Measurements from ENCODE around the gene TMEM239. TPM values are rescaled to one million over a fixed set of nuclear protein-coding genes. Genes with fewer than 3 reads are reported as not detected.
"Not testable (repeated sequence)": the region's sequence is repeated elsewhere in the genome, so short reads cannot be mapped to it uniquely, and the experiment has no call there.

Gene TMEM239
- polyA plus RNA-seq, 1 donor from 2014 or later = not detected

DNA sequence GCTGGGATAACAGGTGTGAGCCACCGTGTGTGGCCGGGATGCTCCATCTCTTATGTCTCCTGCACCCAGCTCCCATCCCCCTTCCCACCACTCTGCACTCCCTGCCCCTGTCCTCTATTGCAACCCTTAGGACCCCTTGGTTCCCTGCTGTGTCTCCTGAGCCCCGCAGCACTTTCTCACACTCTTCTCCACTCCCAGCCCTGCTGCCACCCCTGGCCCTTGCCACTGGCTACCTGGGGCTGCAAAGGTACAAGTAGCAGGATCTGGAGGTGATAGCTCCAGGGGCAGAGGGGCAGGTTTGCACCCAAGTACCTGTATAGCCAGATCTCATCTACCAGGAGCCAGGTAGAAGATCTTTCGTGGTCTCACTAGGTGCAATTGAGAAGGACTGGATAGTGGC is 9.1 kb upstream of the TMEM239 start:
- H3K9me2 ChIP-seq (ENCODE audit: insufficient read depth, low read length) = no peaks in the 10 kb centered on the region
- H3K27ac ChIP-seq (ENCODE audit: low read length) = no peak overlapping the region
- TF ChIP-seq, protein P1, sequence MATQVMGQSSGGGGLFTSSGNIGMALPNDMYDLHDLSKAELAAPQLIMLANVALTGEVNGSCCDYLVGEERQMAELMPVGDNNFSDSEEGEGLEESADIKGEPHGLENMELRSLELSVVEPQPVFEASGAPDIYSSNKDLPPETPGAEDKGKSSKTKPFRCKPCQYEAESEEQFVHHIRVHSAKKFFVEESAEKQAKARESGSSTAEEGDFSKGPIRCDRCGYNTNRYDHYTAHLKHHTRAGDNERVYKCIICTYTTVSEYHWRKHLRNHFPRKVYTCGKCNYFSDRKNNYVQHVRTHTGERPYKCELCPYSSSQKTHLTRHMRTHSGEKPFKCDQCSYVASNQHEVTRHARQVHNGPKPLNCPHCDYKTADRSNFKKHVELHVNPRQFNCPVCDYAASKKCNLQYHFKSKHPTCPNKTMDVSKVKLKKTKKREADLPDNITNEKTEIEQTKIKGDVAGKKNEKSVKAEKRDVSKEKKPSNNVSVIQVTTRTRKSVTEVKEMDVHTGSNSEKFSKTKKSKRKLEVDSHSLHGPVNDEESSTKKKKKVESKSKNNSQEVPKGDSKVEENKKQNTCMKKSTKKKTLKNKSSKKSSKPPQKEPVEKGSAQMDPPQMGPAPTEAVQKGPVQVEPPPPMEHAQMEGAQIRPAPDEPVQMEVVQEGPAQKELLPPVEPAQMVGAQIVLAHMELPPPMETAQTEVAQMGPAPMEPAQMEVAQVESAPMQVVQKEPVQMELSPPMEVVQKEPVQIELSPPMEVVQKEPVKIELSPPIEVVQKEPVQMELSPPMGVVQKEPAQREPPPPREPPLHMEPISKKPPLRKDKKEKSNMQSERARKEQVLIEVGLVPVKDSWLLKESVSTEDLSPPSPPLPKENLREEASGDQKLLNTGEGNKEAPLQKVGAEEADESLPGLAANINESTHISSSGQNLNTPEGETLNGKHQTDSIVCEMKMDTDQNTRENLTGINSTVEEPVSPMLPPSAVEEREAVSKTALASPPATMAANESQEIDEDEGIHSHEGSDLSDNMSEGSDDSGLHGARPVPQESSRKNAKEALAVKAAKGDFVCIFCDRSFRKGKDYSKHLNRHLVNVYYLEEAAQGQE (IDR thresholded peaks at IDR 0.05; ENCODE audit: borderline replicate concordance) = no peak
- TF ChIP-seq TAF1 (IDR thresholded peaks at IDR 0.05; ENCODE audit: low read depth) = no peak
- TF ChIP-seq EP300 (conservative IDR thresholded peaks at IDR 0.05; ENCODE audit: poor library complexity, severe bottlenecking) = no peak
- TF ChIP-seq MXI1 (conservative IDR thresholded peaks at IDR 0.05; ENCODE audit: poor library complexity, severe bottlenecking) = no peak
- TF ChIP-seq, protein P2, sequence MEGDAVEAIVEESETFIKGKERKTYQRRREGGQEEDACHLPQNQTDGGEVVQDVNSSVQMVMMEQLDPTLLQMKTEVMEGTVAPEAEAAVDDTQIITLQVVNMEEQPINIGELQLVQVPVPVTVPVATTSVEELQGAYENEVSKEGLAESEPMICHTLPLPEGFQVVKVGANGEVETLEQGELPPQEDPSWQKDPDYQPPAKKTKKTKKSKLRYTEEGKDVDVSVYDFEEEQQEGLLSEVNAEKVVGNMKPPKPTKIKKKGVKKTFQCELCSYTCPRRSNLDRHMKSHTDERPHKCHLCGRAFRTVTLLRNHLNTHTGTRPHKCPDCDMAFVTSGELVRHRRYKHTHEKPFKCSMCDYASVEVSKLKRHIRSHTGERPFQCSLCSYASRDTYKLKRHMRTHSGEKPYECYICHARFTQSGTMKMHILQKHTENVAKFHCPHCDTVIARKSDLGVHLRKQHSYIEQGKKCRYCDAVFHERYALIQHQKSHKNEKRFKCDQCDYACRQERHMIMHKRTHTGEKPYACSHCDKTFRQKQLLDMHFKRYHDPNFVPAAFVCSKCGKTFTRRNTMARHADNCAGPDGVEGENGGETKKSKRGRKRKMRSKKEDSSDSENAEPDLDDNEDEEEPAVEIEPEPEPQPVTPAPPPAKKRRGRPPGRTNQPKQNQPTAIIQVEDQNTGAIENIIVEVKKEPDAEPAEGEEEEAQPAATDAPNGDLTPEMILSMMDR (IDR thresholded peaks at IDR 0.05; ENCODE audit: poor library complexity, severe bottlenecking) = no peak
- TF ChIP-seq EZH2 (IDR thresholded peaks at IDR 0.05; ENCODE audit: borderline replicate concordance, insufficient read depth, low read length, poor library complexity, severe bottlenecking) = no peak
- no peak for TF ChIP-seq POLR2AphosphoS5 (IDR thresholded peaks at IDR 0.05)
- TF ChIP-seq SMC3 (conservative IDR thresholded peaks at IDR 0.05; ENCODE audit: poor library complexity) = no peak
- TF ChIP-seq RAD21 (conservative IDR thresholded peaks at IDR 0.05) = no peak
- no peaks in the 10 kb centered on the region for H3K36me3 ChIP-seq (ENCODE audit: insufficient read depth, low read length)
- H4K20me1 ChIP-seq (ENCODE audit: insufficient read depth) = no peaks in the 10 kb centered on the region
- no peak overlapping the region for H3K9ac ChIP-seq (ENCODE audit: low read length)
- no peak overlapping the region for H2AFZ ChIP-seq (ENCODE audit: low read depth, low read length)
- H3K4me3 ChIP-seq (ENCODE audit: low read length) = no peak overlapping the region
- H3F3A ChIP-seq (ENCODE audit: insufficient read depth, low read length, poor library complexity, severe bottlenecking) = no peaks in the 10 kb centered on the region
- peaks cover 48% of the 10 kb centered on the region for H3K27me3 ChIP-seq (ENCODE audit: insufficient read depth, low read depth, low read length)
- H3K79me2 ChIP-seq (replicated peaks; ENCODE audit: insufficient read depth, low read length) = no peaks in the 10 kb centered on the region
- H3K9me3 ChIP-seq (ENCODE audit: low read length) = peaks cover 4% of the 10 kb centered on the region
- H3K4me2 ChIP-seq (ENCODE audit: low read length) = no peak overlapping the region

DNA sequence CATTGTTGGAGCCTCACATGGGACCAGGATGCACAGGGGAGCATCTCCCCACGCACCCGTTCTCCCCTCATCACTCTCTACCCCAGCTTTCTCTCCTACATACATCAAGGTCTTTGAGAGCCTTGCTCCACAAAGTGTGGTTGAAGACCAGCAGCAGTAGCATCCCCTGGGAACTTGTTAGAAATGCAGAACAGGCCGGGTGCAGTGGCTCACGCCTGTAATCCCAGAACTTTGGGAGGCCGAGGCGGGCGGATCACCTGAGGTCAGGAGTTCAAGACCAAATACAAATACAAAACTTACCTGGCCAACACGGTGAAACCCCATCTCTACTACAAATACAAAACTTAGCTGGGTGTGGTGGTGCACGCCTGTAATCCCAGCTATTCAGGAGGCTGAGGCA is 8.2 kb upstream of the TMEM239 start:
- H3K9me3 ChIP-seq (ENCODE audit: low read length); H4K20me1 ChIP-seq (ENCODE audit: insufficient read depth); H3K36me3 ChIP-seq (ENCODE audit: insufficient read depth, low read length); H3K9ac ChIP-seq (ENCODE audit: low read length); H3K4me3 ChIP-seq (ENCODE audit: low read length); H3F3A ChIP-seq (ENCODE audit: insufficient read depth, low read length, poor library complexity, severe bottlenecking); H3K4me2 ChIP-seq (ENCODE audit: low read length); H3K27ac ChIP-seq (ENCODE audit: low read length); H2AFZ ChIP-seq (ENCODE audit: low read depth, low read length); H3K9me2 ChIP-seq (ENCODE audit: insufficient read depth, low read length); H3K79me2 ChIP-seq (replicated peaks; ENCODE audit: insufficient read depth, low read length): not testable (repeated sequence)
- peaks cover 39% of the 10 kb centered on the region for H3K27me3 ChIP-seq (ENCODE audit: insufficient read depth, low read depth, low read length)

DNA sequence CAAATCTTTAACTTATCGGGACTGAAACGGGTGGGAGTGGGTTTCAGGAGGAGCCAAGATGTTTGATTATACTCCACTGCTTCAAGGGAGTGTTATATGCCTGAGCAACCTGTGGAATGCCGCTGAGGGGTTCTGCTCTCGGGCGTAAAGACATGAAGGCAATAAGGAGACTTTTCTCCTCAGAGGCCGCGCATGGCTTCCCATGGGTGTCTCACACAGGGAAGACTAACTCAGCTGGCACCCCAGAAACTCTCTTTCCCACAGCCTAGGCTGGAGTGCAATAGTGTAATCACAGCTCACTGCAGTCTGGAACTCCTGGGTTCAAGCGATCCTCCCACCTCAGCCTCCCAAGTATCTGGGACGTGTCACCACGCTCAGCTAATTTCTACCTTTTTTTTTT is 6.5 kb upstream of the TMEM239 start:
- Histone ChIP-seq H3K4me3 (ENCODE audit: low read length) (no peak overlapping the region), H3K9ac (ENCODE audit: low read length) (no peak overlapping the region), H3K9me3 (ENCODE audit: low read length) (peaks cover 9% of the 10 kb centered on the region), H3K27me3 (ENCODE audit: insufficient read depth, low read depth, low read length) (peaks cover 23% of the 10 kb centered on the region), H3F3A (ENCODE audit: insufficient read depth, low read length, poor library complexity, severe bottlenecking) (no peaks in the 10 kb centered on the region), H3K27ac (ENCODE audit: low read length) (no peak overlapping the region), H3K4me2 (ENCODE audit: low read length) (no peak overlapping the region), H4K20me1 (ENCODE audit: insufficient read depth) (no peaks in the 10 kb centered on the region), H2AFZ (ENCODE audit: low read depth, low read length) (no peak overlapping the region), H3K9me2 (ENCODE audit: insufficient read depth, low read length) (no peaks in the 10 kb centered on the region), H3K36me3 (ENCODE audit: insufficient read depth, low read length) (no peaks in the 10 kb centered on the region), H3K79me2 (replicated peaks; ENCODE audit: insufficient read depth, low read length) (no peaks in the 10 kb centered on the region)
- no peak for TF ChIP-seq EP300 (conservative IDR thresholded peaks at IDR 0.05; ENCODE audit: poor library complexity, severe bottlenecking)
- no peak for TF ChIP-seq EZH2 (IDR thresholded peaks at IDR 0.05; ENCODE audit: borderline replicate concordance, insufficient read depth, low read length, poor library complexity, severe bottlenecking)

All from neural cell (in vitro differentiated cells).